ENCODE measurements around the gene MORN1.

GRCh38 chr1:2407991-2408275 is 16.6 kb upstream of the MORN1 start:
- TF ChIP-seq CHD2 (IDR thresholded peaks at IDR 0.05; ENCODE audit: low read length) (no peak), POLR2A (IDR thresholded peaks at IDR 0.05; ENCODE audit: control extremely low read depth in 1 of 2, low read depth in 2 of 2, low read length in 2 of 2) (no peak), SIX5 (IDR thresholded peaks at IDR 0.05; ENCODE audit: low read depth, low read length) (no peak), FOSL1 (IDR thresholded peaks at IDR 0.05; ENCODE audit: insufficient read depth, low read depth, low read length) (no peak), POLR2AphosphoS5 (IDR thresholded peaks at IDR 0.05; ENCODE audit: low read depth, low read length) (no peak), CHD1 (IDR thresholded peaks at IDR 0.05; ENCODE audit: low read depth, low read length) (no peak), CEBPB (IDR thresholded peaks at IDR 0.05; ENCODE audit: low read depth, low read length) (no peak), HDAC6 (IDR thresholded peaks at IDR 0.05; ENCODE audit: low read depth, low read length) (no peak), USF2 (IDR thresholded peaks at IDR 0.05; ENCODE audit: low read length) (no peak), EP300 (IDR thresholded peaks at IDR 0.05; ENCODE audit: borderline replicate concordance in 1 of 2, low read depth in 2 of 2, low read length in 2 of 2) (no peak), CTCF (IDR thresholded peaks at IDR 0.05; ENCODE audit: control extremely low read depth in 1 of 3, insufficient read depth in 1 of 3, low read depth in 1 of 3, low read length in 3 of 3) (no peak), TAF7 (optimal IDR thresholded peaks at IDR 0.05; ENCODE audit: borderline replicate concordance, low read depth, low read length) (no peak)

All from H1 (cell line).